NOMO-1 treated with DMSO at 0.1 percent for 48 hours (cell line): Measurements from ENCODE around the gene VSTM4.

ENCODE experiments used
- DNase-seq: peaks from one replicate; lab custom pipeline; 2025; ENCODE audit not compliant: unreplicated experiment; lab: John Stamatoyannopoulos, UW

VSTM4 gene

GRCh38 chr10:49050366-49050765 is 65.0 kb downstream of the VSTM4 start:
- no peak for DNase-seq

GRCh38 chr10:49049660-49050059 is 65.7 kb downstream of the VSTM4 start:
- no peak for DNase-seq

- no peak for DNase-seq
Observed at GRCh38 chr10:49047128-49047639, 68.1 kb downstream of the VSTM4 start.

- DNase-seq = no peak
Observed at GRCh38 chr10:49044293-49045193, 70.8 kb downstream of the VSTM4 start.

GRCh38 chr10:49040601-49041000 is 74.7 kb downstream of the VSTM4 start:
- no peak for DNase-seq

- DNase-seq = no peak
Observed at GRCh38 chr10:49039409-49039808, 75.9 kb downstream of the VSTM4 start.

- DNase-seq = no peak
Observed at GRCh38 chr10:49038711-49039110, 76.6 kb downstream of the VSTM4 start.

GRCh38 chr10:49037187-49037586 is 78.1 kb downstream of the VSTM4 start:
- no peak for DNase-seq

GRCh38 chr10:49036638-49037037 is 78.7 kb downstream of the VSTM4 start:
- DNase-seq = no peak

- DNase-seq = no peak
Observed at GRCh38 chr10:49035920-49036319, 79.4 kb downstream of the VSTM4 start.

GRCh38 chr10:49034925-49035324 is 80.4 kb downstream of the VSTM4 start:
- no peak for DNase-seq

GRCh38 chr10:49033939-49034338 is 81.4 kb downstream of the VSTM4 start:
- DNase-seq = no peak

- no peak for DNase-seq
Observed at GRCh38 chr10:49029666-49030065, 85.7 kb downstream of the VSTM4 start.

GRCh38 chr10:49028639-49029038 is 86.7 kb downstream of the VSTM4 start:
- no peak for DNase-seq

GRCh38 chr10:49025347-49025983 is 89.9 kb downstream of the VSTM4 start:
- DNase-seq = no peak

GRCh38 chr10:49024484-49024883 is 90.8 kb downstream of the VSTM4 start:
- DNase-seq = no peak

GRCh38 chr10:49023752-49024151 is 91.6 kb downstream of the VSTM4 start:
- no peak for DNase-seq

GRCh38 chr10:49023071-49023470 is 92.3 kb downstream of the VSTM4 start:
- DNase-seq = no peak

GRCh38 chr10:49021685-49022084 is 93.6 kb downstream of the VSTM4 start:
- DNase-seq = no peak

- DNase-seq = no peak
Observed at GRCh38 chr10:49015700-49016099, 99.6 kb downstream of the VSTM4 start.

- DNase-seq = no peak
Observed at GRCh38 chr10:49012603-49013002, 102.7 kb downstream of the VSTM4 start.

GRCh38 chr10:49011756-49012155 is 103.6 kb downstream of the VSTM4 start:
- no peak for DNase-seq
